WTC11 (cell line): ENCODE measurements around the gene ZMIZ1. TPM values are rescaled to one million over a fixed set of nuclear protein-coding genes. Genes with fewer than 3 reads are reported as not detected.

Experiments used
- ATAC-seq: fragments of 200-7000 bp; cut with Tn5 transposase; 2 replicates; pipeline ENCODE4 v1.10.0; 2021; ENCODE audit warnings: mild to moderate bottlenecking, moderate library complexity
- CTCF ChIA-PET: fragments of 300-600 bp; sonication (Branson Sonifier 250); formaldehyde crosslinking; loops from one replicate; lab custom pipeline; 2021; ENCODE audit warnings: antibody characterized with exemption; lab: Charles Lee
- POLR2A ChIA-PET: fragments of 350-600 bp; sonication (Branson Sonifier 250); formaldehyde crosslinking; loops from one replicate; lab custom pipeline; 2021; ENCODE audit warnings: antibody characterized with exemption; lab: Charles Lee
- DNase-seq: peaks from one replicate; pipeline ENCODE4 v3.0.0; 2021; ENCODE audit warnings: low spot score
- H3K27ac Mint-ChIP-seq: 2 replicates; pipeline ENCODE4 v1.8.0; 2021; ENCODE audit warnings: mixed read lengths
- H3K27me3 Mint-ChIP-seq: 2 replicates; pipeline ENCODE4 v1.8.0; 2021; ENCODE audit warnings: low read depth, mild to moderate bottlenecking, moderate library complexity, mixed read lengths
- H3K36me3 Mint-ChIP-seq: 2 replicates; pipeline ENCODE4 v1.8.0; 2021; ENCODE audit warnings: mixed read lengths
- H3K4me1 Mint-ChIP-seq: 2 replicates; pipeline ENCODE4 v1.8.0; 2022; ENCODE audit warnings: mixed read lengths
- H3K4me3 Mint-ChIP-seq: 2 replicates; pipeline ENCODE4 v1.8.0; 2021; ENCODE audit warnings: mild to moderate bottlenecking, moderate library complexity, mixed read lengths
- H3K9me3 Mint-ChIP-seq: 2 replicates; pipeline ENCODE4 v1.8.0; 2021; ENCODE audit warnings: mixed read lengths
- CBFB ChIP-seq: sonication (generic); formaldehyde crosslinking; IDR thresholded peaks from 2 replicates; pipeline ENCODE4 v1.8.1; 2022; ENCODE audit warnings: mild to moderate bottlenecking, low read depth, missing genetic modification reagents
- CREM ChIP-seq: sonication (generic); formaldehyde crosslinking; IDR thresholded peaks from 2 replicates; pipeline ENCODE4 v1.8.1; 2022; ENCODE audit warnings: mild to moderate bottlenecking, missing genetic modification reagents, moderate library complexity
- FOXK1 ChIP-seq: sonication (generic); formaldehyde crosslinking; IDR thresholded peaks from 2 replicates; pipeline ENCODE4 v1.8.0; 2022; ENCODE audit warnings: mild to moderate bottlenecking, moderate library complexity, missing genetic modification reagents
- FOXP1 ChIP-seq: sonication (generic); formaldehyde crosslinking; IDR thresholded peaks from 2 replicates; pipeline ENCODE4 v1.8.0; 2022; ENCODE audit warnings: missing genetic modification reagents, mild to moderate bottlenecking, moderate library complexity, borderline replicate concordance
- GABPB1 ChIP-seq: sonication (generic); formaldehyde crosslinking; IDR thresholded peaks from 2 replicates; pipeline ENCODE4 v1.8.1; 2023; ENCODE audit warnings: mild to moderate bottlenecking, missing genetic modification reagents
- JAZF1 ChIP-seq: fragments of 250-450 bp; sonication (Bioruptor Pico); IDR thresholded peaks from 2 replicates; pipeline ENCODE4 v1.9.0; 2021; ENCODE audit warnings: moderate library complexity, mild to moderate bottlenecking, inconsistent platforms
- MXD4 ChIP-seq: fragments of 250-450 bp; sonication (Bioruptor Pico); IDR thresholded peaks from 2 replicates; pipeline ENCODE4 v1.8.0; 2021; ENCODE audit warnings: mild to moderate bottlenecking, moderate library complexity, borderline replicate concordance
- NFE2L1 ChIP-seq: sonication (generic); formaldehyde crosslinking; IDR thresholded peaks from 2 replicates; pipeline ENCODE4 v1.8.1; 2023; ENCODE audit warnings: missing genetic modification reagents
- PRRX2 ChIP-seq: fragments of 250-450 bp; sonication (Bioruptor Pico); IDR thresholded peaks from 2 replicates; pipeline ENCODE4 v1.8.0; 2021; ENCODE audit warnings: mild to moderate bottlenecking
- RORB ChIP-seq: fragments of 250-450 bp; sonication (Bioruptor Pico); IDR thresholded peaks from 2 replicates; pipeline ENCODE4 v1.9.0; 2021; ENCODE audit warnings: mild to moderate bottlenecking
- TP53 ChIP-seq: sonication (generic); formaldehyde crosslinking; IDR thresholded peaks from 2 replicates; pipeline ENCODE4 v1.8.1; 2023; ENCODE audit warnings: mild to moderate bottlenecking, missing genetic modification reagents
- ZBTB21 ChIP-seq: sonication (generic); formaldehyde crosslinking; IDR thresholded peaks from 2 replicates; pipeline ENCODE4 v1.8.1; 2023; ENCODE audit warnings: mild to moderate bottlenecking, missing genetic modification reagents, borderline replicate concordance
- ZNF232 ChIP-seq: sonication (generic); formaldehyde crosslinking; IDR thresholded peaks from 2 replicates; pipeline ENCODE4 v1.8.0; 2022; ENCODE audit warnings: mild to moderate bottlenecking, missing genetic modification reagents
- ZNF263 ChIP-seq: sonication (generic); formaldehyde crosslinking; IDR thresholded peaks from 2 replicates; pipeline ENCODE4 v1.8.1; 2022; ENCODE audit warnings: low read depth, mild to moderate bottlenecking, moderate library complexity, missing genetic modification reagents
- ZNF671 ChIP-seq: fragments of 250-450 bp; sonication (Bioruptor Pico); IDR thresholded peaks from 2 replicates; pipeline ENCODE4 v1.8.0; 2021; ENCODE audit warnings: mild to moderate bottlenecking
- total RNA-seq: library from RNA; stranded (reverse); gene quantifications from 3 replicates; pipeline ENCODE4 v1.2.3, GENCODE V29; 2021
- TF ChIP-seq, protein P1 (sequence below): sonication (generic); formaldehyde crosslinking; IDR thresholded peaks from 2 replicates; pipeline ENCODE4 v1.8.1; 2023; ENCODE audit warnings: mild to moderate bottlenecking, moderate library complexity, missing genetic modification reagents
- TF ChIP-seq, protein P2 (sequence below): sonication (generic); formaldehyde crosslinking; IDR thresholded peaks from 2 replicates; pipeline ENCODE4 v1.8.1; 2023; ENCODE audit warnings: mild to moderate bottlenecking, missing genetic modification reagents
- TF ChIP-seq, protein P3 (sequence below): sonication (generic); formaldehyde crosslinking; IDR thresholded peaks from 2 replicates; pipeline ENCODE4 v1.8.1; 2023; ENCODE audit warnings: mild to moderate bottlenecking, missing genetic modification reagents
- TF ChIP-seq, protein P4 (sequence below): sonication (generic); formaldehyde crosslinking; IDR thresholded peaks from 2 replicates; pipeline ENCODE4 v1.8.0; 2023; ENCODE audit warnings: missing genetic modification reagents, mild to moderate bottlenecking, borderline replicate concordance
- TF ChIP-seq, protein P5 (sequence below): fragments of 250-450 bp; sonication (Bioruptor Pico); IDR thresholded peaks from 2 replicates; pipeline ENCODE4 v1.9.0; 2021; ENCODE audit warnings: moderate library complexity, mild to moderate bottlenecking, inconsistent platforms, borderline replicate concordance
- TF ChIP-seq, protein P6 (sequence below): sonication (generic); formaldehyde crosslinking; conservative IDR thresholded peaks from 2 replicates; pipeline ENCODE4 v1.8.1; 2023; ENCODE audit warnings: mild to moderate bottlenecking, low read depth, missing genetic modification reagents, moderate library complexity
- TF ChIP-seq, protein P7 (sequence below): fragments of 250-450 bp; sonication (Bioruptor Pico); IDR thresholded peaks from 2 replicates; pipeline ENCODE4 v2.1.2; 2022; ENCODE audit warnings: mild to moderate bottlenecking, moderate library complexity

ZMIZ1 gene
- total RNA-seq, 1 experiment from 2014 or later: 44.4 TPM

DNA sequence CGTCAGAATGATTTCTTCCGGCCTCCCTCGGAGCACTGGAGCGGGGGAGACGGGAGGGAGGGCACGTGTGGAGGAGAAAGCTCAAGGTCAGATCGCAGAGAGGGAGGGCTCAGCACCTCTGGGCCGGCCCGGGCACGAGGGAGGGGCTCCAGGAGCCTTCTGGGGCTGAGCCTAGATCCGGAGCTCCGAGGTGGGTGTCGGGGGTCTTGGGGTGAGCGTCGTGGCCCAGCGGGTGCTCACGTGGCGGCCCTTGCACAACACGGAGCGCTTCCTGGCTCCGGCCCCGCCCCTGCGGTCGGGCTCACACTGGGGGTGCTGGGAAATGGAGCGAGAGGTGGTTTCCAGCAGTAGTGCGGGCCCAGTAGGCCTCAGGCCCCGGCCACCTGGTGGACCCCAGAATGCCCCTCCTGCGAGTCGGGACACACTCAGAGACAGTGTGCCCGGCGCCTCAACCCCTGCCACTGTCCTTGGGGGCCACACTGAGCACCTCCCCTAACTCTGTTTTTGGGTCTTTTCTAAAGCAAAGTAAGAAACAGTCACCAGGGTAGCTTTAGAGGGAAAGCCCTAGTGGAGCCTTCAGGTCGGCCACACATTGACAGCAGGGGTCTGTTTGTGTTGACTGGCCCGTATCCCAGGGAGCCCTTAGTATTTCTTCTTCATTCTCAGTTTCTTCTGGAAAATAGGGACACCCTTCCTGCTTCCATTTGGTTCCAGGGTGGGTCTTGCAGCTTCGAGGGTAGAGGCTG is 279.3 kb downstream of the ZMIZ1 start:
- ATAC-seq (peak; percentile 8), DNase-seq (peak; percentile 46)
- ChIA-PET POLR2A (interaction anchor here (0.7 to 1.3 kb wide), 2 partner anchors 12 to 30 kb away, joined by 3 read pairs; no protein-coding TSS in a partner anchor), CTCF (interaction anchor here (0.8 to 3.8 kb wide), 9 partner anchors 9 to 140 kb away, joined by 3 to 24 read pairs (median 4); partner anchors contain the start of gene ZCCHC24)
- Mint-ChIP-seq H3K4me3 (peak overlapping the region; percentile 65), H3K9me3 (no peaks in the 10 kb centered on the region), H3K27ac (no peak overlapping the region), H3K4me1 (peaks cover 8% of the 10 kb centered on the region), H3K36me3 (peaks cover 27% of the 10 kb centered on the region), H3K27me3 (no peaks in the 10 kb centered on the region)
- TF ChIP-seq MXD4 (CRISPR knock-in tag): no peak
- no peak for TF ChIP-seq PRRX2 (CRISPR knock-in tag)
- TF ChIP-seq, protein P1, sequence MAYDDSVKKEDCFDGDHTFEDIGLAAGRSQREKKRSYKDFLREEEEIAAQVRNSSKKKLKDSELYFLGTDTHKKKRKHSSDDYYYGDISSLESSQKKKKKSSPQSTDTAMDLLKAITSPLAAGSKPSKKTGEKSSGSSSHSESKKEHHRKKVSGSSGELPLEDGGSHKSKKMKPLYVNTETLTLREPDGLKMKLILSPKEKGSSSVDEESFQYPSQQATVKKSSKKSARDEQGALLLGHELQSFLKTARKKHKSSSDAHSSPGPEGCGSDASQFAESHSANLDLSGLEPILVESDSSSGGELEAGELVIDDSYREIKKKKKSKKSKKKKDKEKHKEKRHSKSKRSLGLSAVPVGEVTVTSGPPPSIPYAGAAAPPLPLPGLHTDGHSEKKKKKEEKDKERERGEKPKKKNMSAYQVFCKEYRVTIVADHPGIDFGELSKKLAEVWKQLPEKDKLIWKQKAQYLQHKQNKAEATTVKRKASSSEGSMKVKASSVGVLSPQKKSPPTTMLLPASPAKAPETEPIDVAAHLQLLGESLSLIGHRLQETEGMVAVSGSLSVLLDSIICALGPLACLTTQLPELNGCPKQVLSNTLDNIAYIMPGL (CRISPR knock-in tag): no peak
- TF ChIP-seq GABPB1 (CRISPR knock-in tag): peak; percentile 60
- TF ChIP-seq CBFB (CRISPR knock-in tag): no peak
- TF ChIP-seq TP53: no peak
- TF ChIP-seq ZNF263 (CRISPR knock-in tag): no peak
- peak; percentile 27; the same call in 1 of the 2 replicates for TF ChIP-seq FOXK1 (CRISPR knock-in tag)
- TF ChIP-seq, protein P2, sequence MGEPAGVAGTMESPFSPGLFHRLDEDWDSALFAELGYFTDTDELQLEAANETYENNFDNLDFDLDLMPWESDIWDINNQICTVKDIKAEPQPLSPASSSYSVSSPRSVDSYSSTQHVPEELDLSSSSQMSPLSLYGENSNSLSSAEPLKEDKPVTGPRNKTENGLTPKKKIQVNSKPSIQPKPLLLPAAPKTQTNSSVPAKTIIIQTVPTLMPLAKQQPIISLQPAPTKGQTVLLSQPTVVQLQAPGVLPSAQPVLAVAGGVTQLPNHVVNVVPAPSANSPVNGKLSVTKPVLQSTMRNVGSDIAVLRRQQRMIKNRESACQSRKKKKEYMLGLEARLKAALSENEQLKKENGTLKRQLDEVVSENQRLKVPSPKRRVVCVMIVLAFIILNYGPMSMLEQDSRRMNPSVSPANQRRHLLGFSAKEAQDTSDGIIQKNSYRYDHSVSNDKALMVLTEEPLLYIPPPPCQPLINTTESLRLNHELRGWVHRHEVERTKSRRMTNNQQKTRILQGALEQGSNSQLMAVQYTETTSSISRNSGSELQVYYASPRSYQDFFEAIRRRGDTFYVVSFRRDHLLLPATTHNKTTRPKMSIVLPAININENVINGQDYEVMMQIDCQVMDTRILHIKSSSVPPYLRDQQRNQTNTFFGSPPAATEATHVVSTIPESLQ (CRISPR knock-in tag): no peak
- TF ChIP-seq JAZF1 (CRISPR knock-in tag): no peak
- TF ChIP-seq, protein P3, sequence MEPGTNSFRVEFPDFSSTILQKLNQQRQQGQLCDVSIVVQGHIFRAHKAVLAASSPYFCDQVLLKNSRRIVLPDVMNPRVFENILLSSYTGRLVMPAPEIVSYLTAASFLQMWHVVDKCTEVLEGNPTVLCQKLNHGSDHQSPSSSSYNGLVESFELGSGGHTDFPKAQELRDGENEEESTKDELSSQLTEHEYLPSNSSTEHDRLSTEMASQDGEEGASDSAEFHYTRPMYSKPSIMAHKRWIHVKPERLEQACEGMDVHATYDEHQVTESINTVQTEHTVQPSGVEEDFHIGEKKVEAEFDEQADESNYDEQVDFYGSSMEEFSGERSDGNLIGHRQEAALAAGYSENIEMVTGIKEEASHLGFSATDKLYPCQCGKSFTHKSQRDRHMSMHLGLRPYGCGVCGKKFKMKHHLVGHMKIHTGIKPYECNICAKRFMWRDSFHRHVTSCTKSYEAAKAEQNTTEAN (CRISPR knock-in tag): no peak
- TF ChIP-seq ZNF671 (CRISPR knock-in tag): no peak
- no peak for TF ChIP-seq RORB (CRISPR knock-in tag)
- TF ChIP-seq, protein P4, sequence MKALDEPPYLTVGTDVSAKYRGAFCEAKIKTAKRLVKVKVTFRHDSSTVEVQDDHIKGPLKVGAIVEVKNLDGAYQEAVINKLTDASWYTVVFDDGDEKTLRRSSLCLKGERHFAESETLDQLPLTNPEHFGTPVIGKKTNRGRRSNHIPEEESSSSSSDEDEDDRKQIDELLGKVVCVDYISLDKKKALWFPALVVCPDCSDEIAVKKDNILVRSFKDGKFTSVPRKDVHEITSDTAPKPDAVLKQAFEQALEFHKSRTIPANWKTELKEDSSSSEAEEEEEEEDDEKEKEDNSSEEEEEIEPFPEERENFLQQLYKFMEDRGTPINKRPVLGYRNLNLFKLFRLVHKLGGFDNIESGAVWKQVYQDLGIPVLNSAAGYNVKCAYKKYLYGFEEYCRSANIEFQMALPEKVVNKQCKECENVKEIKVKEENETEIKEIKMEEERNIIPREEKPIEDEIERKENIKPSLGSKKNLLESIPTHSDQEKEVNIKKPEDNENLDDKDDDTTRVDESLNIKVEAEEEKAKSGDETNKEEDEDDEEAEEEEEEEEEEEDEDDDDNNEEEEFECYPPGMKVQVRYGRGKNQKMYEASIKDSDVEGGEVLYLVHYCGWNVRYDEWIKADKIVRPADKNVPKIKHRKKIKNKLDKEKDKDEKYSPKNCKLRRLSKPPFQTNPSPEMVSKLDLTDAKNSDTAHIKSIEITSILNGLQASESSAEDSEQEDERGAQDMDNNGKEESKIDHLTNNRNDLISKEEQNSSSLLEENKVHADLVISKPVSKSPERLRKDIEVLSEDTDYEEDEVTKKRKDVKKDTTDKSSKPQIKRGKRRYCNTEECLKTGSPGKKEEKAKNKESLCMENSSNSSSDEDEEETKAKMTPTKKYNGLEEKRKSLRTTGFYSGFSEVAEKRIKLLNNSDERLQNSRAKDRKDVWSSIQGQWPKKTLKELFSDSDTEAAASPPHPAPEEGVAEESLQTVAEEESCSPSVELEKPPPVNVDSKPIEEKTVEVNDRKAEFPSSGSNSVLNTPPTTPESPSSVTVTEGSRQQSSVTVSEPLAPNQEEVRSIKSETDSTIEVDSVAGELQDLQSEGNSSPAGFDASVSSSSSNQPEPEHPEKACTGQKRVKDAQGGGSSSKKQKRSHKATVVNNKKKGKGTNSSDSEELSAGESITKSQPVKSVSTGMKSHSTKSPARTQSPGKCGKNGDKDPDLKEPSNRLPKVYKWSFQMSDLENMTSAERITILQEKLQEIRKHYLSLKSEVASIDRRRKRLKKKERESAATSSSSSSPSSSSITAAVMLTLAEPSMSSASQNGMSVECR (CRISPR knock-in tag): peak; percentile 75; the same call in 1 of the 2 replicates
- TF ChIP-seq FOXP1 (CRISPR knock-in tag): peak; percentile 4; the same call in 1 of the 2 replicates
- TF ChIP-seq ZNF232 (CRISPR knock-in tag): no peak
- TF ChIP-seq, protein P5, sequence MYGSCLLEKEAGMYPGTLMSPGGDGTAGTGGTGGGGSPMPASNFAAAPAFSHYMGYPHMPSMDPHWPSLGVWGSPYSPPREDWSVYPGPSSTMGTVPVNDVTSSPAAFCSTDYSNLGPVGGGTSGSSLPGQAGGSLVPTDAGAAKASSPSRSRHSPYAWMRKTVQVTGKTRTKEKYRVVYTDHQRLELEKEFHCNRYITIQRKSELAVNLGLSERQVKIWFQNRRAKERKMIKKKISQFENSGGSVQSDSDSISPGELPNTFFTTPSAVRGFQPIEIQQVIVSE (CRISPR knock-in tag): no peak
- 0 out of 2 replicates have a peak, but pooled peaks have one; percentile 8 for TF ChIP-seq CREM (CRISPR knock-in tag)
- no peak for TF ChIP-seq ZBTB21 (CRISPR knock-in tag)
- TF ChIP-seq, protein P6, sequence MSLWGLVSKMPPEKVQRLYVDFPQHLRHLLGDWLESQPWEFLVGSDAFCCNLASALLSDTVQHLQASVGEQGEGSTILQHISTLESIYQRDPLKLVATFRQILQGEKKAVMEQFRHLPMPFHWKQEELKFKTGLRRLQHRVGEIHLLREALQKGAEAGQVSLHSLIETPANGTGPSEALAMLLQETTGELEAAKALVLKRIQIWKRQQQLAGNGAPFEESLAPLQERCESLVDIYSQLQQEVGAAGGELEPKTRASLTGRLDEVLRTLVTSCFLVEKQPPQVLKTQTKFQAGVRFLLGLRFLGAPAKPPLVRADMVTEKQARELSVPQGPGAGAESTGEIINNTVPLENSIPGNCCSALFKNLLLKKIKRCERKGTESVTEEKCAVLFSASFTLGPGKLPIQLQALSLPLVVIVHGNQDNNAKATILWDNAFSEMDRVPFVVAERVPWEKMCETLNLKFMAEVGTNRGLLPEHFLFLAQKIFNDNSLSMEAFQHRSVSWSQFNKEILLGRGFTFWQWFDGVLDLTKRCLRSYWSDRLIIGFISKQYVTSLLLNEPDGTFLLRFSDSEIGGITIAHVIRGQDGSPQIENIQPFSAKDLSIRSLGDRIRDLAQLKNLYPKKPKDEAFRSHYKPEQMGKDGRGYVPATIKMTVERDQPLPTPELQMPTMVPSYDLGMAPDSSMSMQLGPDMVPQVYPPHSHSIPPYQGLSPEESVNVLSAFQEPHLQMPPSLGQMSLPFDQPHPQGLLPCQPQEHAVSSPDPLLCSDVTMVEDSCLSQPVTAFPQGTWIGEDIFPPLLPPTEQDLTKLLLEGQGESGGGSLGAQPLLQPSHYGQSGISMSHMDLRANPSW (CRISPR knock-in tag): no peak
- no peak for TF ChIP-seq NFE2L1 (CRISPR knock-in tag)
- TF ChIP-seq, protein P7, sequence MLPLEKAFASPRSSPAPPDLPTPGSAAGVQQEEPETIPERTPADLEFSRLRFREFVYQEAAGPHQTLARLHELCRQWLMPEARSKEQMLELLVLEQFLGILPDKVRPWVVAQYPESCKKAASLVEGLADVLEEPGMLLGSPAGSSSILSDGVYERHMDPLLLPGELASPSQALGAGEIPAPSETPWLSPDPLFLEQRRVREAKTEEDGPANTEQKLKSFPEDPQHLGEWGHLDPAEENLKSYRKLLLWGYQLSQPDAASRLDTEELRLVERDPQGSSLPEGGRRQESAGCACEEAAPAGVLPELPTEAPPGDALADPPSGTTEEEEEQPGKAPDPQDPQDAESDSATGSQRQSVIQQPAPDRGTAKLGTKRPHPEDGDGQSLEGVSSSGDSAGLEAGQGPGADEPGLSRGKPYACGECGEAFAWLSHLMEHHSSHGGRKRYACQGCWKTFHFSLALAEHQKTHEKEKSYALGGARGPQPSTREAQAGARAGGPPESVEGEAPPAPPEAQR (CRISPR knock-in tag): no peak
